ENCODE measurements around the gene SIRT5. TPM values are rescaled to one million over a fixed set of nuclear protein-coding genes. Genes with fewer than 3 reads are reported as not detected.

The SIRT5 gene
- polyA plus RNA-seq, 2 of the 4 experiments (the other 2 are of a cell fraction): 5.1 to 7.8 TPM

GRCh38 chr6:13624871-13625288 lies 50.5 kb downstream of the SIRT5 start:
- ChIA-PET CTCF (interaction anchor here (1.0 to 1.5 kb wide), 2 partner anchors 9 to 11 kb away, joined by 4 read pairs; no protein-coding TSS in a partner anchor), POLR2A (interaction anchor here (1.5 kb wide), 1 partner anchor 10 kb away, joined by 6 read pairs; the partner anchor contains the start of gene NOL7)
- Histone ChIP-seq H3K9me3 (no peaks in the 10 kb centered on the region), H3K4me1 (no peaks in the 10 kb centered on the region), H3K4me2 (no peak overlapping the region), H3K27ac (no peak overlapping the region), H3K4me3 (no peak overlapping the region)
- 65% methylated on average over 4 of the region's 4 CpGs for WGBS (ENCODE audit: missing lambda C conversion rate)
- ATAC-seq (peak; percentile 91 to 94), FAIRE-seq (no peak), DNase-seq (ENCODE audit: low read depth in 1 of 2, low spot score in 1 of 2) (peak; percentile 46 to 56)
- TF ChIP-seq USF2 (IDR thresholded peaks at IDR 0.05): no peak
- TF ChIP-seq E2F6 (IDR thresholded peaks at IDR 0.05; ENCODE audit: borderline replicate concordance, low read depth): no peak
- TF ChIP-seq FOXS1 (CRISPR knock-in tag; IDR thresholded peaks at IDR 0.05): no peak
- TF ChIP-seq ZC3H11A (IDR thresholded peaks at IDR 0.05): no peak
- TF ChIP-seq, protein P1, sequence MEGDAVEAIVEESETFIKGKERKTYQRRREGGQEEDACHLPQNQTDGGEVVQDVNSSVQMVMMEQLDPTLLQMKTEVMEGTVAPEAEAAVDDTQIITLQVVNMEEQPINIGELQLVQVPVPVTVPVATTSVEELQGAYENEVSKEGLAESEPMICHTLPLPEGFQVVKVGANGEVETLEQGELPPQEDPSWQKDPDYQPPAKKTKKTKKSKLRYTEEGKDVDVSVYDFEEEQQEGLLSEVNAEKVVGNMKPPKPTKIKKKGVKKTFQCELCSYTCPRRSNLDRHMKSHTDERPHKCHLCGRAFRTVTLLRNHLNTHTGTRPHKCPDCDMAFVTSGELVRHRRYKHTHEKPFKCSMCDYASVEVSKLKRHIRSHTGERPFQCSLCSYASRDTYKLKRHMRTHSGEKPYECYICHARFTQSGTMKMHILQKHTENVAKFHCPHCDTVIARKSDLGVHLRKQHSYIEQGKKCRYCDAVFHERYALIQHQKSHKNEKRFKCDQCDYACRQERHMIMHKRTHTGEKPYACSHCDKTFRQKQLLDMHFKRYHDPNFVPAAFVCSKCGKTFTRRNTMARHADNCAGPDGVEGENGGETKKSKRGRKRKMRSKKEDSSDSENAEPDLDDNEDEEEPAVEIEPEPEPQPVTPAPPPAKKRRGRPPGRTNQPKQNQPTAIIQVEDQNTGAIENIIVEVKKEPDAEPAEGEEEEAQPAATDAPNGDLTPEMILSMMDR (IDR thresholded peaks at IDR 0.05): peak; percentile 42; the same call in 2 of the 3 replicates
- TF ChIP-seq HOXB13 (CRISPR knock-in tag; IDR thresholded peaks at IDR 0.05; ENCODE audit: low read depth): no peak
- TF ChIP-seq HOXB5 (CRISPR knock-in tag; IDR thresholded peaks at IDR 0.05): no peak
- TF ChIP-seq KDM5A (IDR thresholded peaks at IDR 0.05): no peak
- TF ChIP-seq RAD21 (conservative IDR thresholded peaks at IDR 0.05 in 1 of 2, IDR thresholded peaks at IDR 0.05 in 1 of 2): peak; percentile 18 to 29; a peak in 1 of 5 replicates
- no peak for TF ChIP-seq NR3C1 (IDR thresholded peaks at IDR 0.05)
- no peak for TF ChIP-seq PHF8 (IDR thresholded peaks at IDR 0.05; ENCODE audit: borderline replicate concordance, low read depth)
- no peak; the same call in 2 of the 3 replicates for TF ChIP-seq SMC3 (IDR thresholded peaks at IDR 0.05)
- TF ChIP-seq, protein P2, sequence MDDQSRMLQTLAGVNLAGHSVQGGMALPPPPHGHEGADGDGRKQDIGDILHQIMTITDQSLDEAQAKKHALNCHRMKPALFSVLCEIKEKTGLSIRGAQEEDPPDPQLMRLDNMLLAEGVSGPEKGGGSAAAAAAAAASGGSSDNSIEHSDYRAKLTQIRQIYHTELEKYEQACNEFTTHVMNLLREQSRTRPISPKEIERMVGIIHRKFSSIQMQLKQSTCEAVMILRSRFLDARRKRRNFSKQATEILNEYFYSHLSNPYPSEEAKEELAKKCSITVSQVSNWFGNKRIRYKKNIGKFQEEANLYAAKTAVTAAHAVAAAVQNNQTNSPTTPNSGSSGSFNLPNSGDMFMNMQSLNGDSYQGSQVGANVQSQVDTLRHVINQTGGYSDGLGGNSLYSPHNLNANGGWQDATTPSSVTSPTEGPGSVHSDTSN (IDR thresholded peaks at IDR 0.05): no peak
- TF ChIP-seq NFE2L2 (conservative IDR thresholded peaks at IDR 0.05; ENCODE audit: low read length): no peak

DNA sequence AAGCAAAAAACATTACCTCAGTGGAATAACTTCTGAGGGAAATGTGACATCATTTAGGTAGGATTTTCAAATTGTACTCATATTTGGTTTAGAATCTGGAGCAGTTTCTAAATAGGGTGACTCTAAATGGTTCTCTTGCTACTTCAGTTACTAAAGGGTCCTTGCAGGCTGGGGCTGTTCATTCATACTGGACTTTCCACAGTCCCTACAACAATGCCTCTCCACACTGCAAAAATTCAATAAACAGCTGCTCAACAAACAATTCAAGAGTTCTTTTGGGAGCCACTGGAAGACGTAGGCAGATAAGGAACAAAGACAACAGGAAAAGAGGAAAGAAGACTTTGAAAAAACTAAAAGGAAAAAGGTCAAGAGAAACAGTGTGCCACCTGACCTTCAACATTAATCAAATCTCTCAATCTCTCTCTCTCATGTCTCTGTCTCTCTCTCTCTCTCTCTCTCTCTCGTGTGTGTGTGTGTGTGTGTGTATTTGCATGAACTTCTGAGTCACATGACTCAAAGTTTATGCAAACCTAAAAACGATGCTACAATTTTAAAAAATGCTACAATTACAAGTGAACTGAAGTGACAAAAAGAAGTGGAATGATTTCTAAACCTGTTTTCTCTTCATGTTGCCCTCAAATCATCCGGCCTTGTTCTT lies 55.2 kb downstream of the SIRT5 start:
- ATAC-seq (no peak), FAIRE-seq (no peak), DNase-seq (ENCODE audit: low read depth in 1 of 2, low spot score in 1 of 2) (no peak)
- Histone ChIP-seq H3K27ac (no peak overlapping the region), H3K9me3 (no peaks in the 10 kb centered on the region), H3K4me2 (no peak overlapping the region), H3K4me1 (no peaks in the 10 kb centered on the region), H3K4me3 (no peak overlapping the region)
- WGBS (ENCODE audit: missing lambda C conversion rate): 68% methylated on average over 4 of the region's 4 CpGs
- POLR2A ChIA-PET: no interaction called here
- CTCF ChIA-PET: interaction anchor here (0.7 to 3.9 kb wide), 2 partner anchors 14 to 29 kb away, joined by 3 to 22 read pairs; partner anchors contain the start of gene NOL7
- TF ChIP-seq, protein P3, sequence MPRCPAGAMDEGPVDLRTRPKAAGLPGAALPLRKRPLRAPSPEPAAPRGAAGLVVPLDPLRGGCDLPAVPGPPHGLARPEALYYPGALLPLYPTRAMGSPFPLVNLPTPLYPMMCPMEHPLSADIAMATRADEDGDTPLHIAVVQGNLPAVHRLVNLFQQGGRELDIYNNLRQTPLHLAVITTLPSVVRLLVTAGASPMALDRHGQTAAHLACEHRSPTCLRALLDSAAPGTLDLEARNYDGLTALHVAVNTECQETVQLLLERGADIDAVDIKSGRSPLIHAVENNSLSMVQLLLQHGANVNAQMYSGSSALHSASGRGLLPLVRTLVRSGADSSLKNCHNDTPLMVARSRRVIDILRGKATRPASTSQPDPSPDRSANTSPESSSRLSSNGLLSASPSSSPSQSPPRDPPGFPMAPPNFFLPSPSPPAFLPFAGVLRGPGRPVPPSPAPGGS (IDR thresholded peaks at IDR 0.05): no peak
- no peak for TF ChIP-seq NFE2L2 (conservative IDR thresholded peaks at IDR 0.05; ENCODE audit: low read length)
- no peak for TF ChIP-seq MYC (IDR thresholded peaks at IDR 0.05; ENCODE audit: borderline replicate concordance, low read length)
- TF ChIP-seq HEYL (CRISPR knock-in tag; IDR thresholded peaks at IDR 0.05): no peak
- TF ChIP-seq EHMT2 (IDR thresholded peaks at IDR 0.05; ENCODE audit: low read depth): no peak
- TF ChIP-seq, protein P4, sequence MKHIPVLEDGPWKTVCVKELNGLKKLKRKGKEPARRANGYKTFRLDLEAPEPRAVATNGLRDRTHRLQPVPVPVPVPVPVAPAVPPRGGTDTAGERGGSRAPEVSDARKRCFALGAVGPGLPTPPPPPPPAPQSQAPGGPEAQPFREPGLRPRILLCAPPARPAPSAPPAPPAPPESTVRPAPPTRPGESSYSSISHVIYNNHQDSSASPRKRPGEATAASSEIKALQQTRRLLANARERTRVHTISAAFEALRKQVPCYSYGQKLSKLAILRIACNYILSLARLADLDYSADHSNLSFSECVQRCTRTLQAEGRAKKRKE (CRISPR knock-in tag; IDR thresholded peaks at IDR 0.05; ENCODE audit: low read depth): no peak
- TF ChIP-seq EP300 (IDR thresholded peaks at IDR 0.05): no peak
- no peak for TF ChIP-seq FOSL2 (IDR thresholded peaks at IDR 0.05)
- no peak for TF ChIP-seq FOSL2 (CRISPR knock-in tag; IDR thresholded peaks at IDR 0.05)
- no peak for TF ChIP-seq KDM1A (IDR thresholded peaks at IDR 0.05; ENCODE audit: low read depth)
- no peak for TF ChIP-seq CHD4 (IDR thresholded peaks at IDR 0.05; ENCODE audit: borderline replicate concordance)
- TF ChIP-seq ESRRA (IDR thresholded peaks at IDR 0.05; ENCODE audit: borderline replicate concordance, low read length): no peak
- TF ChIP-seq E2F6 (IDR thresholded peaks at IDR 0.05; ENCODE audit: borderline replicate concordance, low read depth): no peak
- no peak for TF ChIP-seq HES2 (IDR thresholded peaks at IDR 0.05)

Measured in A549 (cell line).